COLO668 (cell line): ENCODE results near the gene WASHC4.
A peak's percentile ranks its signal among the peaks of the same experiment; 100 is the strongest.

Experiments used
- DNase-seq: peaks from one replicate; lab custom pipeline; 2025; ENCODE audit not compliant: unreplicated experiment; lab: John Stamatoyannopoulos, UW

The WASHC4 gene, protein sequence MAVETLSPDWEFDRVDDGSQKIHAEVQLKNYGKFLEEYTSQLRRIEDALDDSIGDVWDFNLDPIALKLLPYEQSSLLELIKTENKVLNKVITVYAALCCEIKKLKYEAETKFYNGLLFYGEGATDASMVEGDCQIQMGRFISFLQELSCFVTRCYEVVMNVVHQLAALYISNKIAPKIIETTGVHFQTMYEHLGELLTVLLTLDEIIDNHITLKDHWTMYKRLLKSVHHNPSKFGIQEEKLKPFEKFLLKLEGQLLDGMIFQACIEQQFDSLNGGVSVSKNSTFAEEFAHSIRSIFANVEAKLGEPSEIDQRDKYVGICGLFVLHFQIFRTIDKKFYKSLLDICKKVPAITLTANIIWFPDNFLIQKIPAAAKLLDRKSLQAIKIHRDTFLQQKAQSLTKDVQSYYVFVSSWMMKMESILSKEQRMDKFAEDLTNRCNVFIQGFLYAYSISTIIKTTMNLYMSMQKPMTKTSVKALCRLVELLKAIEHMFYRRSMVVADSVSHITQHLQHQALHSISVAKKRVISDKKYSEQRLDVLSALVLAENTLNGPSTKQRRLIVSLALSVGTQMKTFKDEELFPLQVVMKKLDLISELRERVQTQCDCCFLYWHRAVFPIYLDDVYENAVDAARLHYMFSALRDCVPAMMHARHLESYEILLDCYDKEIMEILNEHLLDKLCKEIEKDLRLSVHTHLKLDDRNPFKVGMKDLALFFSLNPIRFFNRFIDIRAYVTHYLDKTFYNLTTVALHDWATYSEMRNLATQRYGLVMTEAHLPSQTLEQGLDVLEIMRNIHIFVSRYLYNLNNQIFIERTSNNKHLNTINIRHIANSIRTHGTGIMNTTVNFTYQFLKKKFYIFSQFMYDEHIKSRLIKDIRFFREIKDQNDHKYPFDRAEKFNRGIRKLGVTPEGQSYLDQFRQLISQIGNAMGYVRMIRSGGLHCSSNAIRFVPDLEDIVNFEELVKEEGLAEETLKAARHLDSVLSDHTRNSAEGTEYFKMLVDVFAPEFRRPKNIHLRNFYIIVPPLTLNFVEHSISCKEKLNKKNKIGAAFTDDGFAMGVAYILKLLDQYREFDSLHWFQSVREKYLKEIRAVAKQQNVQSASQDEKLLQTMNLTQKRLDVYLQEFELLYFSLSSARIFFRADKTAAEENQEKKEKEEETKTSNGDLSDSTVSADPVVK

DNA sequence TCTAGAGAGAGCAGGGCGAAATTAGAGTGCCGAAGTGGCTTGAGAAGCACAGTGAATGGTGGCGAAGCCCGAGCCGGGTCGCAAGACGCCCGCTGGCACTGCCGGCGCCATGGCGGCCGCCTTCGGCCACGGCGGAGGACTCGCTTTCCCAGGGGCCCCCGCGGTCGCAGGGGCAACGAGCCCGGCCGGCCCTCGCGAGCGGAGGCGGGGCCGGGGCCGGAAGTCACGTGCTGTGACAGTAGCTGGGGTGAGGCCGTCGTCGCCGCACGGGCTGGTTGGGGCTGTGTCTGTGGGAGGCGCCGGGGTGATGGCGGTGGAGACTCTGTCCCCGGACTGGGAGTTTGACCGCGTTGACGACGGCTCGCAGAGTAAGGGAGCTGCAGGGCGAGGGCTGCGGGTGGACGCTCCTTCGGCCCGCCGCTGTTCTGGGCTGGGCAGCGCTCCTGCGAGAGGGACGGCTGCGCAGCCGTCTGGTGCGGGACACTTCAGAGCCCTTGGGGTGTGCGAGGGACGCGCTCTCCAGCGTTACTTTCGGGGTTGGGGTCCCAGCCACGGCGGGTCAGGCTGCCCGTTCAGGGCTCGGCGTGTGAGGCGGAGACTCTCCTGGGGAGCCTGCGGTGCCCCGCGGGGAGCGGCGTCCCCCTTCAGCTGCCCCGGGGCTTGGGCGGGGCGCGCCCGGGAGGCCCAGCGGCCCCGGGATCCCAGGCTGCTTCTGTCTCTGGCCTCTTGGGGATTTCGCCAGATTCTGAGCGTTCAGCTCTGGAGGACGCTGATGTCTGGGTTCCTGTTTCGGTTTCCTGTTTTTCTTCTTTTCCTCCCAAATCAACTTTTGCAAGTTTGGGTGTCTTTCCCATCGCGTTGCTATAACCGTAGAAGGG, at the start of gene WASHC4:
WASHC4 (plus strand) TSS at position 238 of the 878 bp plus-strand sequence; CDS start at position 308, 70 bp downstream.
- peak; percentile 99 for DNase-seq

DNA sequence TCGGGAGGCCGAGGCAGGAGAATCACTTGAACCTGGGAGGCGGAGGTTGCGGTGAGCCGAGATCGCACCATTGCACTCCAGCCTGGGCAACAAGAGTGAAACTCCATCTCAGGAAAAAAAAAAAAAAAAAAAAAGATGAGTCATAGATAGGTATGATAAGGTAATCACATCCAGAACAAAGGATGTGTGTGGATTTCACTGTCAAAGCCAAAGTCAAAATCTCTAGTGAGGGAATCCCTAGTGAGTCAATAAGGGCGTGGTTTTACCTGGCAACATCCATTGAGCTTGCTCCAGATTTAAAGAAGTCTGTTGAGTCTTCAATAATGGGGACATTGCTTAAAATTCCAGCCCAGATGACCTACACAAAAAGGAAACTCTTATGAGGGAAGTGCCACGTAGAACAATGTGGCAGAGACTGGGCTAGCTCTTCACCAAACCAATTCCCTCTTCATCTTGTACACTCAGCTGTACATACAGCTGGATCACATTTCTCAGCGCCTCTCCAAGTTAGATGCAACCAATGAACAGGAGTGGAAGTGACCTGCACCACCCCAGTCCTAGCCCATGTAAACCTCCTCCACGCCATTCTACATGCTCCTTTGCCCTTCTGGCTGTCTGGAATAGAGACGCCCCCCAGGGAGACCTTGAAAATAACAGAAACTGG, 46.7 kb upstream of the WASHC4 start:
- DNase-seq, result peak; percentile 22

DNA sequence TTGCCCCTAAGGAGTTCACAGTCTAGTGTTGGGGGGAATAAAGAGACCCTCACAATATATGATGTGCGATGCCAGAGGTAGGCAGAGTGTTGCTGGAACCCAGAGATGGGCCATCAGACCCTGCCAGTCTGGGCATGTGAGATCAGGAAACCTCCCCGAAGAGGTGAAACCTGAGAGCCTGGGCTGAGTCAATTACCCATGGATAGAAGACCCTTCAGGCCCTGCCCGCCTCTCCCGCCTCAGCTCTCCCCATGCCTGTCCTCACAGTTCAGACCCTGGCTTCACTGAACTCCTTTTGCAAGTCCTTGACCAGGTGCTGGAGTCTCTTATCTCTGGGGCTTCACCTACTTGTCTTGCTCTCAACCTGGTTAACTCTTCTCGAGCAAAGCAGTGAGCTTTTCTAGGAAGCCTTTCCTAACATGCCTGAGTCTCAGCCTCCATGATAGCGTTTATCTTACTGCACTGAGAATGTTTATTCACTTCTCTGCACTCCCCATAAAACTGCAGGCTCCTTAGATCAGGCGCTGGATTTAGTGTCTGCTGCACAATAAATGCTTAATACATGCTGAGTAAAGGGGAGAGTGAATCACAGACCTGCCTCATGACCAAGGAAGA, 42.9 kb upstream of the WASHC4 start:
- no peak for DNase-seq

DNA sequence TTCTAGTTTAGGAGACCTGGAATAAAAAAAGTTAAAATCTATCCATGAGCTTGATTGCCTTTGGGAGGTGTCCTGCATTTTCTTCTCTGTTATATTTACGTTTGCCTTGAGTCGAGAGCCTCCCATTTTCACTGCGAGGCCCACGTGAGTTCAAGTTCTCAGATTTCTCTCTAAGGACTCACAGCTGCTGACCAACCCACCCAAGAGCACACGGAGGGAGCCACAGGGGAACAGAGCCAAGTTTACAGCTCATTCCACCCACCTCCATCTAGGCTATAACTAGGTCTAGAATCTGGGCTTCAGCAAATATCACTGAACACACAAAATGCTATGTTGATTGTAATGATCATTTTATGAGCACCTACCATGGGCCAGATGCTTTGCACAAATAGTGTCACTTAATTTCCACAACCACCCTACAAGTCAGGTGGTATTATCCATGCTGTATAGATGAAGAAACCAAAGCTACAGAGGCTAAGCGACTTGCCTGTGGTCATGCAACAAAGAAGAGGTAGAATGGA, 40.0 kb upstream of the WASHC4 start:
- no peak for DNase-seq

DNA sequence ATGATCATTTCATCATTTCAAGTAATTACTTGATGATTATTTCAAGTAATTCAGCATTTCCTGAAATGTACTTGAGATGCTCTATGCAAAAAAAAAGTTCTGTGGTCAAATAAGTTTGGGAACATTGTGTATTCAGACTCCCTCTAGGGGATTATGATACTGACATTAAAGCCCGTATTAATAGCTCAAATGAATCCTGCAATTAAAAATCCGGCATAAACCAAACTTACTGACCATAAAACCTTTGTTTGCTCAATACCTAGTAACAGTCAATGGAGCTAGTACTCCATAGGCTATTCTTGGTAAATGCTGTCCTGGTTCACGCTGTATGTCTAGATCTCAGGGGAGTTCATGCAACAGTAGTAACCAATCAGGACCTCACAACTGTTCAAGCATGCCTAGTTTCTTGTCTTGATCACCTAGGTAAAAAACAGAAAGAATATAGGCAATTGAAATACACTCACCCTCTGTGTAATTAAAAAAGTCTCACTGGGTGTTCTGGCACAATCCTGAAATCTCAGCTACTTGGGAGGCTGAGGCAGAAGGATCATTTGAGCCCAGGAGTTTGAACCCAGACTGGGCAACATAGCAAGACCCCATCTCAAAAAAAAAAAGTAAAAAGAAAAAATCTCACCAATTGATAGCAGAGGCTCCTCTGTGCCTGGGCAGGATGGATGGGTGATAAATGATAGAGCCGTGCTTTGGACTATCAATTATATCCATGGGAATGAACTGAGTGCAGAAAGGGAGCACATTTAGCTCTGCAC, 37.4 kb upstream of the WASHC4 start:
- no peak for DNase-seq

DNA sequence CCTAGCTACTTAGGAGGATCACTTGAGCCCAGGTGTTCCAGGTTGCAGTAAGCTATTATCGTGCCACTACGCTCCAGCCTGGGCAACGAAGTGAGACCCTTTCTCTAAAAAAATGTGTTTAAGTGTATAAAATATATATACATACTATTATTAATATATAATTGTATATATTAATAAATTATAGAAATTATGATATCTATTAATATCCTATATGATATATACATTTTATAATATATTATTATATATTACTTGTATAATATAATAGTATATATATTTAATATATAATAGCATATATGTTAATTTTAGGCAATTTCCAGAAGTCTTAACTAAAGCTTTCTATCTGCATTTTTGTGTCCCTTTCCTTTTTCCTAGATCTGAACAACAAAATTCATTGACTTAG, 35.5 kb upstream of the WASHC4 start:
- DNase-seq, result no peak

DNA sequence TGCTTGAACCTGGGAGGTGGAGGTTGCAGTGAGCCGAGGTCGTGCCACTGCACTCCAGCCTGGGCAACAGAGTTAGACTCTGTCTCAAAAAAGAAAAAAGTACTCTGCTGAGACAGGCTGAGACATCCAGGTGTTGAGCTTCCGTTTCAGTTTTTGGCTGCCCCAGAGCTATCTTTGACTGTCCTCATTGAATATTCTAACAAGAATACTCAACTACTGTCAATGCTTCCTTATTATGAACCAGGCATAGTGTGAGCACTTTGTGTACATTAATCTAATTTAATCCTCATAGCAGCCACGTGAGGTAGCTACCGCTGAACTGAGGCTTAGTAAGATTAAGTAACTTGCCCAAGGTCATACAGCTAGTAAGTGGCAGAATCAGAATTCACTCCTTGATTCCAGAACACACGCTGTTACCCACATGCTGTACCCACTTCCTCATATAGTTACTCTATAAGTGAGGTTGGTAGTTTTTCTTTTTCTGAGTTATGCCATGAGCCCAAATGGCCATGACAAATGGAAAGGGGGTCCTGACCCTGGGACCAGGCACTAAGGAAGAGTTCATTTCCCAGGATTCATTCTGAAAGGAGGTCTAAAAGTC, 34.5 kb upstream of the WASHC4 start:
- DNase-seq, result no peak

DNA sequence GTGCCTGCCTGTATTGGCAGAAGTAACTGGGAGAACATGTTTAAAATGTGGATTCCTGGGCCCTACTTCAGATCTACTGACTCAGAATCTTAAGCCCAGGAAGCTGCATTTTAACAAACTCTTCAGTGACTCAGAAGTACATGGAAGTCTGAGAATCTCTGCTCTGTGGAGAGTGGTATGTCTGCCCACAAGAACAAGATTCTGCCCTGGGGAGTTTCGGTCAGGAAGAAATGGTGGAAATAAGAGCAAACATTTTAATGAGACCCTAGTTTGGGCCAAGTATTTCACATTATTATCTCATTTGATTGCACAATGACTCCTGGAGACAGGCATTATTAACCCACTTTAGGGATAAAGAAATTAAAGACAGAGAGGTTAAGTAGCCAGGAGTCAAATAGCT, 31.4 kb upstream of the WASHC4 start:
- DNase-seq, result no peak

DNA sequence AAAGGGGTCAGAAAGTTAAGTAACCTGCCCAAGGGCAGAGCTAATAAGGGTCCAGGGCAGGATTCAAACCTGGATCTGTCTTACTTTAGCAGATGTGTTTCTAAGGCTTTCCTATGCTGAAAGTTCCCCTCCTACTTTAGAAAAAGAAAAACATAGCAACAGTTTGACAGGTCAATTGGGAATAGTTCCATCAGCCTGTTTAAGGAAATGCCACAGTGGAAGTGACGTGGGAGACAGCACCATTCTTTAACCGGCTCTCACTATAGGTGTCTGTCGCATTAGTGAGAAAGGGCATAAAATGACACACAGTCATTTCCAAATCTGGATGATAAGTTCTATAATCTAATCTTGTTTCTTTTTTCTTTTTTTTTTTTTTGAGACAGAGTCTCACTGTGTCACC, 30.6 kb upstream of the WASHC4 start:
- no peak for DNase-seq

DNA sequence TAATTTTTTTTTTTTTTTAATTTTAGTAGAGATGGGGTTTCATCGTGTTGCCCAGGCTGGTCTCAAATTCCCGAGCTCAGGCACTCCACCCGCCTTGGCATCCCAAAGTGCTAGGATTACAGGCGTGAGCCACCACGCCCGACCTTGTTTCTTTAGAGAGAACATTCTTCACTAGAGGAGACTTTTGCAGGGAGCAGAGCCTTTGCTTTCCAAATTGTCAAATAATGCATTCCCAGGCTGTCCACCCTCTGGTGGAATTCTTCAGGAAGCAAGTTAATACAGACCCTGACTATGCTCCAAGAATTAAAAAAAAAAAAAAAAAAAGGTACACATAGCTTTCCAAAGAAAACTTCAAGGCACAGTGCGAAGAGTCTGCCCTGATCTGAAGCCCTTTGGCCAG, 30.1 kb upstream of the WASHC4 start:
- DNase-seq, result no peak

DNA sequence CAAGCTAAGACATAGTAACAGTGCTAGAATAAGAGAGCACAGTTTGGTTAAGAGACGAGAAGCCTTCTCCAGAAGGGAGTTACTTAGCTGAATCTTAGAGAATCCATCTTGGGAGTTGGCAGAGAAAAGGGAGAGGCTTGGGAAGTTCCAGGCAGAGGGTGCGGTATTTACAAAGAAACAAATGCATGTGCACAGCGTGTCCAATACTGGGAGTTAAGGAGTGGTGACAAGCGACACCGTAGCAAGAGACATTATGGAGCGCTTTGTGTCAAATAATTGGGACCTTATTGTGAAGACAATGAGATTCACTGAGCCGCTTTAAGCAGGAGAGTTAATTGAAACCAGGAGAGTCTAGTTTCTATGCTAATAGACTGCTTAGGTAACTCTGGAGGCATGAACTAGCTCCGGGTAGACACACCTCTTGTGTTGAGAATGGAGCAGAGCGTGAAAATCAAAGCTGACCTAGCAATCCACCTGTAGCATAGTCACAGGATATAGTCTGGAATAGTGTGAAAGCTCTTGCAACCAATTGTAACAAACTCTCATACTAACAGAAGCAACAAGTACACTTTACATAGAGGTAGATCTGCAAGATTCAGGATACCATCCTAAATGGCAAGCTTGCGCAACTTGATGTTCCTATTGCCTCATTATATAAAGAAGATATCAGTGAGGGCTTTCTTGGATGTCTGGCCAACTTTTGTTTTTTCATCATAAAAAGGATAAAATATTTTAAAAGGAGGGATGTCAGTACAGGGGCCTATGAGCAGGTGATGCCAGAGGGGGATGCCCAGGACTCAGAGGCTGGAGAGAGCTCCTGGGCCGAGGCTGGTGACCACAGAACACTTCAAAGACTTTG, 28.6 kb upstream of the WASHC4 start:
- no peak for DNase-seq

DNA sequence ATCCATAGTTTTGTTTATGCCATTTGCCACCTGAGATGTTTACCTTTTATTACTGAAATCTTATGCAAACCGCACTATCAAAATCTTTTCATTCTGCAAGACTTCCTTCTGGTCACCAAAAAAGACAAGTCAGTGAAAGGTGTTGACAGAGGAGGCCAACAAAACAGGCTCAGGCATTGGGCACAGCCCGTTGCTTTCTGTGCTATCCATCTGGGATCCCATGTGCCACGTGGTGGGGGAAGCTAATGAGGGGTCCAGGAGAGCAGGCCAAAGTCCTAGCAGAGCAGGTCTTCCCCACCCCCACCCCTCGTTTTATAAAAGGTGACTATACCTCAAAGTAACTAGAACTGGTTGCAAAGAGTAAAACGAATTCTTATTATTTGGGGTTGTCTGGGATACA, 24.5 kb upstream of the WASHC4 start:
- no peak for DNase-seq

DNA sequence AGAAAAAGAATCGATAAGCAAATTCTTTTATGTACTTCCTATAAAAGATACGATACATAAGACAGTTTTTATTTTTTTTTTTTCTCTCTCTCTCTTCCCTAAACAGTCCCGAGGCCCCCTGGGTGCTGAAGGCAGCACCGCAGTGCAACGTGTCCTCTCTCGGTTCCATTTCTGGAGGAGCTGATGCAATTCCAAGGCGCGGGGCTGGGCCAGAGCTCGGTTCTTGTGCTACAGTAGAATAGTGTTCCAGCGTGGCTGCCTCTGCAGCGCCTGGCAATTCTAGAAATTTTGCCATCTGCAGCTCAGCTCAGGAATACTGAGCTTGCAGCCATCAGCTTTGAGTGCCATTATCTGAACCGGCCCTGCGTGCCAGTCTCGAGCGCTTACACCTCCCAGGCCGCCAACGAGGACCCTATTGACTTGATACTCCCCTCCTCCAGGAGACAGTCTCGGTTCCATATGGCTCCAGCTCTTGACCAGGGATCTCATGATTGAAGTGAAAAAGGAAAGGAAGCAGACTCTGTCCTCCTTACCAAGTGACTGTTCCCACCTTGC, 23.9 kb upstream of the WASHC4 start:
- no peak for DNase-seq

DNA sequence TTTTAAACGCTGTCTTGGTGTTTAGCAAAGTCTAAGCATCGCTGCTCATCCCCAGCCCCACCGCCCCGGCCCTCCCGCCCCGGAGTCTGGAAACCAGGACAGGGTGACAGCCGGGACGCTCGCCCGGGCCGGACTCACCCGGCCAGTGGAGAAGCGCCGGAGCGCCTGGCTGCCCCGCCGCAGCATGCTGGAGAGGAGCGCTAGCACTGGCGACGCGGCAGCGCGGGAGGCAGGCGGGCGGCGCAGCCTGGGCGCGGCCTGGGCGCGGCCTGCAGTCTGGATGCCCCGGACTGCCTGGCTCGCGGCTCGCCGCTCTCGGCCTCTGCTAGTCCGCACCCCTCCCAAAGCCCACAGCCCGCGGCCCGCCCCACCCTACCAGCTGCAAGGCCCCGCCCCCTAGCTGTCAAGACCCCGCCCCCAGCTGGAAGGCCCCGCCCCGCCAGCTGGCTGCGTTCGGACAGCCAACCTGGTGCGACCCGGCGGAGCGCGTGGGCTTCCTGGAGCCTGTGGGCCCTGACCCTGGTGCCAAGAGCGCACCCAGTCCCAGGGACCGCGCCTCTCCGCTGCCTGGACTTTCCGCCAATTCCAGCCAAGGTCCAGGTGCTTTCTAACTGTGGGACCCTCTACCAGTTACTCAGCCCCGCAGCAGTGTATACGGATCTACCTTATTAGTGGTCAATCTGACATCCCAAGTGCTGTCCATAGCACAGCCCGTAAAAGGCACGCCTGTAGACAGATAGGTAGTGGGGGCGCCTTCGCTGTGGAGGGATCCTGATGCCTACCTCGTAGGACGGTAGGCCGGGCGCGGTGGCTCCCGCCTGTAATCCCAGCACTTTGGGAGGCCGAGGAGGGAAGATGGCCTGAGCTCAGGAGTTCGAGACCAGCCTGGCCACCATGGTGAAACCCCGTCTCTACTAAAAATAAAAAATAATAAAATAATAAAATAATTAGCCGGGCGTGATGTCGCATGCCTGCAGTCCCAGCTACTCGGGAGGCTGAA, 23.0 kb upstream of the WASHC4 start, which contains the start of gene ALDH1L2:
ALDH1L2 (minus strand) TSS at position 208 of the 1,000 bp plus-strand sequence; CDS start at position 186, 22 bp downstream.
- DNase-seq, result peak; percentile 78

DNA sequence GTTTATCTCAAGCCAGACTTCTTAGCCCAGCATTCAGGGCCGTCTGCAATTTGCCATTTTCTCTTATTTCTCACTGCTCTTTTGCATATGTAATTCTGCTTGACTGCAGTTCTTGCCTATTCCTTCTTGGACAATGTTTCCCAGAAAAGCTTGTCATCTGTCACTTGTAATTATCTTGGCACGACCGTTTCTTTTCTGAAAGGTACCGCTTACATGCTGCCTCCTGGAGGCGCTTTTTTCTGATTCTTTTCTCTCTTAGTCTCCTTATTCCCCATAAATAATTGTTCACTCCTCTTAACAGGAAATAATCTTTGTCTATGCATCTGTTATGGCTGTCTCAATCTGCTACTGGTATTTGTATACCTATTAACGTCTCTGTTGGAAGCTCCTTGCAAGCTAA, 22.0 kb upstream of the WASHC4 start:
- no peak for DNase-seq

DNA sequence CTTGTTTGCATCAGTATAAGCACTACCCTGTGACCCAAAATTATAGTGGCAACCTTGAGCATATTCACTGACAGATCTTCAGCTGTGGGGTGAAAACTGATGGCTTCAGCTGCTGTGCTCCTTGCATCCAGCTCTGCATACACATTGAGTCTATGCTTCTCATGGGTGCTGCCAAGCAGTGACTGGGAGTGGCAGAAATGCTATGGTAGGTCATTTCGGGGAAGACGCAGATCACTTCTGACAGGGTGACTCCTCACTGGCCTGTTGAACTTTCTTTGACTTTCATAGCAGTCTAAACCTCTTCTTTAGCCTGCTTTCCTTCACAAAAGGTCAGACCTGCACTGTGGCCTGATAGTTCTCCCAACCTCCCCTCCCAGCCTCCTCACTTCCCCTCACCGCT, 17.7 kb upstream of the WASHC4 start:
- no peak for DNase-seq
